GM18951 (cell line): ENCODE results near the gene DSCAM.

Source experiments
- POLR2A ChIP-seq: IDR thresholded peaks from 4 replicates; pipeline ENCODE4 v1.6.1; 2011; ENCODE audit warnings: mild to moderate bottlenecking; ENCODE audit not compliant: insufficient read length, insufficient read depth; ENCODE audit errors: extremely low read depth
- in situ Hi-C: fragments of 300-500 bp; cut with MboI; formaldehyde crosslinking; loops from one replicate; pipeline ENCODE4 v1.12.0; 2022; ENCODE audit warnings: low sequenced_read_pairs, mixed read lengths, inconsistent platforms; ENCODE audit not compliant: unreplicated experiment

The DSCAM gene

GRCh38 chr21:40231979-40232378, 615.0 kb downstream of the DSCAM start:
- in situ Hi-C loops: no loop called here
- TF ChIP-seq POLR2A: no peak

- in situ Hi-C loops: no loop called here
- TF ChIP-seq POLR2A: no peak
Observed at GRCh38 chr21:40227096-40227495, 619.9 kb downstream of the DSCAM start.

GRCh38 chr21:40215941-40216340, 631.0 kb downstream of the DSCAM start:
- TF ChIP-seq POLR2A: no peak
- in situ Hi-C loops: no loop called here

- in situ Hi-C loops: no loop called here
Observed at GRCh38 chr21:40210251-40210650, 636.7 kb downstream of the DSCAM start.

GRCh38 chr21:40208948-40209345, 638.0 kb downstream of the DSCAM start:
- in situ Hi-C loops: no loop called here
- no peak for TF ChIP-seq POLR2A

More at GRCh38 chr21:40210251-40210650, 636.7 kb downstream of the DSCAM start:
- no peak for TF ChIP-seq POLR2A

GRCh38 chr21:40208206-40208947, 638.6 kb downstream of the DSCAM start:
- no peak for TF ChIP-seq POLR2A
- in situ Hi-C loops: no loop called here

GRCh38 chr21:40200946-40201345, 646.0 kb downstream of the DSCAM start:
- no peak for TF ChIP-seq POLR2A
- in situ Hi-C loops: no loop called here

- no peak for TF ChIP-seq POLR2A
- in situ Hi-C loops: no loop called here
Observed at GRCh38 chr21:40200126-40200525, 646.8 kb downstream of the DSCAM start.

- in situ Hi-C loops: no loop called here
- TF ChIP-seq POLR2A: no peak
Observed at GRCh38 chr21:40194185-40194980, 652.6 kb downstream of the DSCAM start.

- in situ Hi-C loops: no loop called here
Observed at GRCh38 chr21:40191616-40192015, 655.3 kb downstream of the DSCAM start.

GRCh38 chr21:40191196-40191595, 655.8 kb downstream of the DSCAM start:
- TF ChIP-seq POLR2A: no peak
- in situ Hi-C loops: no loop called here

More at GRCh38 chr21:40191616-40192015, 655.3 kb downstream of the DSCAM start:
- no peak for TF ChIP-seq POLR2A

- in situ Hi-C loops: no loop called here
- TF ChIP-seq POLR2A: no peak
Observed at GRCh38 chr21:40187946-40188654, 658.9 kb downstream of the DSCAM start.

- no peak for TF ChIP-seq POLR2A
- in situ Hi-C loops: no loop called here
Observed at GRCh38 chr21:40187244-40187643, 659.7 kb downstream of the DSCAM start.
